HepG2 (cell line): ENCODE data around the gene JAM2. TPM values are rescaled to one million over a fixed set of nuclear protein-coding genes. Genes with fewer than 3 reads are reported as not detected.

Experiments
- CHD2 ChIP-seq: IDR thresholded peaks from 2 replicates; pipeline ENCODE4 v1.6.1; 2011; ENCODE audit warnings: low read depth, low read length, improper control_type of control experiment
- KDM5A ChIP-seq: fragments of 200-600 bp; sonication (generic); IDR thresholded peaks from 2 replicates; pipeline ENCODE4 v1.7.0; 2018; ENCODE audit warnings: antibody characterized with exemption, mild to moderate bottlenecking, low read length, borderline replicate concordance
- LCORL ChIP-seq, 2 experiments: fragments of 450-650 bp in 1 of 2; sonication (generic) in 1 of 2; formaldehyde crosslinking in 1 of 2; IDR thresholded peaks; 2 replicates each; pipeline versions ENCODE4 v1.5.0 to v1.6.1; 2017 to 2020; ENCODE audit warnings: antibody characterized with exemption in 1 of 2, missing genetic modification reagents in 1 of 2
- NFYC ChIP-seq: IDR thresholded peaks from 2 replicates; pipeline ENCODE4 v1.6.1; 2016; ENCODE audit warnings: missing genetic modification reagents, missing compliant biosample characterization
- NR2F2 ChIP-seq: IDR thresholded peaks from 2 replicates; pipeline ENCODE4 v1.6.1; 2012; ENCODE audit warnings: low read depth, inconsistent platforms, borderline replicate concordance
- SIN3B ChIP-seq: fragments of 150-350 bp; IDR thresholded peaks from 2 replicates; pipeline ENCODE4 v1.6.1; 2014; ENCODE audit warnings: low read length
- U2AF2 ChIP-seq: fragments of 200-400 bp; formaldehyde crosslinking; IDR thresholded peaks from 2 replicates; pipeline ENCODE4 v1.6.1; 2017; ENCODE audit warnings: low read depth, mild to moderate bottlenecking, low read length
- ZNF572 ChIP-seq: sonication (generic); formaldehyde crosslinking; IDR thresholded peaks from 2 replicates; pipeline ENCODE4 v1.5.1; 2020; ENCODE audit warnings: mild to moderate bottlenecking, missing genetic modification reagents
- ZNF670 ChIP-seq: sonication (generic); formaldehyde crosslinking; IDR thresholded peaks from 2 replicates; pipeline ENCODE4 v1.8.0; 2022; ENCODE audit warnings: mild to moderate bottlenecking, missing genetic modification reagents, borderline replicate concordance
- ZNF678 ChIP-seq: sonication (generic); formaldehyde crosslinking; IDR thresholded peaks from 2 replicates; pipeline ENCODE4 v1.4.0; 2020; ENCODE audit warnings: mild to moderate bottlenecking, missing genetic modification reagents
- ZNF777 ChIP-seq: sonication (generic); formaldehyde crosslinking; IDR thresholded peaks from 2 replicates; pipeline ENCODE4 v1.4.0; 2020; ENCODE audit warnings: missing genetic modification reagents
- ZSCAN20 ChIP-seq: sonication (generic); formaldehyde crosslinking; IDR thresholded peaks from 2 replicates; pipeline ENCODE4 v1.4.0; 2020; ENCODE audit warnings: missing genetic modification reagents, mild to moderate bottlenecking, borderline replicate concordance
- polyA plus RNA-seq, 8 experiments: library from polyadenylated mRNA; depleted of rRNA in 3 of 8; stranded (reverse) in 7 of 8; unstranded in 1 of 8; fragments of >200 nt; fragmentation: Illumina TruSeq in 4 of 8; extraction: Trizol in 4 of 8; gene quantifications; 2 replicates each; pipeline versions ENCODE4 v1.2.1 to v1.2.3, GENCODE V29; 2011 to 2016; ENCODE audit warnings: low read depth in 4 of 8, missing spikeins in 1 of 8, mixed read lengths in 1 of 8; ENCODE audit not compliant: insufficient read depth in 1 of 8
- total RNA-seq, 5 experiments: library from RNA; depleted of rRNA; stranded (reverse); fragments of >200 nt; fragmentation: Illumina TruSeq; extraction: Trizol; gene quantifications; 2 replicates each; pipeline ENCODE4 v1.2.3, GENCODE V29; 2016; ENCODE audit warnings: low read depth in 1 of 5
- TF ChIP-seq, protein P1 (sequence below): sonication (generic); formaldehyde crosslinking; IDR thresholded peaks from 2 replicates; pipeline ENCODE4 v1.4.0; 2020; ENCODE audit warnings: missing genetic modification reagents, borderline replicate concordance
- TF ChIP-seq, protein P2 (sequence below), 2 experiments: sonication (generic) in 1 of 2; formaldehyde crosslinking in 1 of 2; IDR thresholded peaks; 2 replicates each; pipeline versions ENCODE4 v1.5.1 to v1.6.1; 2011 to 2020; ENCODE audit warnings: borderline replicate concordance in 1 of 2, low read depth in 1 of 2, low read length in 1 of 2, mild to moderate bottlenecking in 1 of 2, missing genetic modification reagents in 1 of 2, moderate library complexity in 1 of 2
- TF ChIP-seq, protein P3 (sequence below): IDR thresholded peaks from 2 replicates; pipeline ENCODE4 v1.6.1; 2016; ENCODE audit warnings: missing compliant biosample characterization, missing genetic modification reagents, borderline replicate concordance
- TF ChIP-seq, protein P4 (sequence below): sonication (generic); formaldehyde crosslinking; IDR thresholded peaks from 2 replicates; pipeline ENCODE4 v1.4.0; 2020; ENCODE audit warnings: mild to moderate bottlenecking, missing genetic modification reagents

Gene JAM2
- total and polyA plus RNA-seq, 2 of the 13 experiments (the other 11 are each of a cell fraction or from before 2014, with no cell fraction given) = 0.07 TPM; not detected in 1

DNA sequence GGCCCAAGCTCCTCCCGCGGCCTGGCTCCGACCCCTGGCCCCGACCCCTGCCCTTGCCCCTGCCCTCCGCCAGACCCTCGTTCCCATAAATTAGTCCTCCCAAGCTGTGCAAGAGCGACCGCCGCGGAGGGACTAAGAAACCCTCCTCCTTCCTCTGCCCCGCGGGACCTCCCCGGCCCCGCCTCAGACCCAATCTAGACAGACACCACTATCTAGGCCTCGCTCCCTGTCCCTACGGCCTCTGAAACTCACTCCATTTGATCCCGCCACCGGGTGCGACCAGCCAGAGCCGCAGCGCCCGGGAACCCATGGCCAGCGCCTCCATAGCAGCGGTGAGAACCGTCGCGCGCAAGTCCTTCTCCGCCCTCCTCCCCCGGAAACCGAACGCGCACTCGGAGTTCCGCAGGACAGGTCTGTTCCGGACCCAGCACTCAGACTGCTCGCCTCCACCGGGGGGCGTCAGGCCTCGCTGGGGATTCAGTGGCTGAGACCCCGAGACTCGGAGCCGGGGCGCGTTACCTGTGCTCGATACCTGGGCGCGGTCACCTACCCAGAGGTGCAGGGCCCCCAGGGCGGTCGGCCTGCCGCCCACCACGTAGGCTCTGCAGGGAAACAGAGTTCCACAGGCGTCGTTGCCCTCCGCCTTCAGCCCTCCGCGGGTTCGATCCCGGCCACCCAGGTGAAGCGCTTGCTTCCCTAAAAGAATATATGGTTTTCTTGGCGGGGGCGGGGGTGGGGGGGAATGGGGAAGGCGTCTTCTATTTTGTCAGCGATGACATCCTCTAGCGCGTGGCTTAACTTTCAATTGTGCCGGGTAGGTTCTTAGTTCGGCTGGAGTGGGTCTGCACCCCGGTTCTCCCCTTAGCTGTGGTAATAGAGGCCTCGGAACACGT, 31.7 kb upstream of the JAM2 start, which contains the start of gene MRPL39 (continued):
- TF ChIP-seq KDM5A (peak; percentile 97), ZNF678 (CRISPR knock-in tag) (no peak), SIN3B (peak; percentile 96), NR2F2 (peak; percentile 47; the same call in 1 of the 2 replicates), NFYC (CRISPR knock-in tag) (0 out of 2 replicates have a peak, but pooled peaks have one; percentile 23), ZNF777 (CRISPR knock-in tag) (peak; percentile 62), CHD2 (peak; percentile 64), ZSCAN20 (CRISPR knock-in tag) (no peak), ZNF670 (CRISPR knock-in tag) (peak; percentile 80; the same call in 1 of the 2 replicates), ZNF572 (CRISPR knock-in tag) (0 out of 2 replicates have a peak, but pooled peaks have one; percentile 49), LCORL (IDR thresholded peaks at IDR 0.05) (no peak), LCORL (CRISPR knock-in tag; IDR thresholded peaks at IDR 0.05) (peak; percentile 35; the same call in 1 of the 2 replicates), U2AF2 (no peak)
- TF ChIP-seq, protein P1, sequence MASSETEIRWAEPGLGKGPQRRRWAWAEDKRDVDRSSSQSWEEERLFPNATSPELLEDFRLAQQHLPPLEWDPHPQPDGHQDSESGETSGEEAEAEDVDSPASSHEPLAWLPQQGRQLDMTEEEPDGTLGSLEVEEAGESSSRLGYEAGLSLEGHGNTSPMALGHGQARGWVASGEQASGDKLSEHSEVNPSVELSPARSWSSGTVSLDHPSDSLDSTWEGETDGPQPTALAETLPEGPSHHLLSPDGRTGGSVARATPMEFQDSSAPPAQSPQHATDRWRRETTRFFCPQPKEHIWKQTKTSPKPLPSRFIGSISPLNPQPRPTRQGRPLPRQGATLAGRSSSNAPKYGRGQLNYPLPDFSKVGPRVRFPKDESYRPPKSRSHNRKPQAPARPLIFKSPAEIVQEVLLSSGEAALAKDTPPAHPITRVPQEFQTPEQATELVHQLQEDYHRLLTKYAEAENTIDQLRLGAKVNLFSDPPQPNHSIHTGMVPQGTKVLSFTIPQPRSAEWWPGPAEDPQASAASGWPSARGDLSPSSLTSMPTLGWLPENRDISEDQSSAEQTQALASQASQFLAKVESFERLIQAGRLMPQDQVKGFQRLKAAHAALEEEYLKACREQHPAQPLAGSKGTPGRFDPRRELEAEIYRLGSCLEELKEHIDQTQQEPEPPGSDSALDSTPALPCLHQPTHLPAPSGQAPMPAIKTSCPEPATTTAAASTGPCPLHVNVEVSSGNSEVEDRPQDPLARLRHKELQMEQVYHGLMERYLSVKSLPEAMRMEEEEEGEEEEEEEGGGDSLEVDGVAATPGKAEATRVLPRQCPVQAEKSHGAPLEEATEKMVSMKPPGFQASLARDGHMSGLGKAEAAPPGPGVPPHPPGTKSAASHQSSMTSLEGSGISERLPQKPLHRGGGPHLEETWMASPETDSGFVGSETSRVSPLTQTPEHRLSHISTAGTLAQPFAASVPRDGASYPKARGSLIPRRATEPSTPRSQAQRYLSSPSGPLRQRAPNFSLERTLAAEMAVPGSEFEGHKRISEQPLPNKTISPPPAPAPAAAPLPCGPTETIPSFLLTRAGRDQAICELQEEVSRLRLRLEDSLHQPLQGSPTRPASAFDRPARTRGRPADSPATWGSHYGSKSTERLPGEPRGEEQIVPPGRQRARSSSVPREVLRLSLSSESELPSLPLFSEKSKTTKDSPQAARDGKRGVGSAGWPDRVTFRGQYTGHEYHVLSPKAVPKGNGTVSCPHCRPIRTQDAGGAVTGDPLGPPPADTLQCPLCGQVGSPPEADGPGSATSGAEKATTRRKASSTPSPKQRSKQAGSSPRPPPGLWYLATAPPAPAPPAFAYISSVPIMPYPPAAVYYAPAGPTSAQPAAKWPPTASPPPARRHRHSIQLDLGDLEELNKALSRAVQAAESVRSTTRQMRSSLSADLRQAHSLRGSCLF (CRISPR knock-in tag) = no peak
- TF ChIP-seq, protein P2, sequence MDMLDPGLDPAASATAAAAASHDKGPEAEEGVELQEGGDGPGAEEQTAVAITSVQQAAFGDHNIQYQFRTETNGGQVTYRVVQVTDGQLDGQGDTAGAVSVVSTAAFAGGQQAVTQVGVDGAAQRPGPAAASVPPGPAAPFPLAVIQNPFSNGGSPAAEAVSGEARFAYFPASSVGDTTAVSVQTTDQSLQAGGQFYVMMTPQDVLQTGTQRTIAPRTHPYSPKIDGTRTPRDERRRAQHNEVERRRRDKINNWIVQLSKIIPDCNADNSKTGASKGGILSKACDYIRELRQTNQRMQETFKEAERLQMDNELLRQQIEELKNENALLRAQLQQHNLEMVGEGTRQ (IDR thresholded peaks at IDR 0.05; ENCODE audit: low read depth, low read length) = no peak
- TF ChIP-seq, protein P2 (CRISPR knock-in tag; IDR thresholded peaks at IDR 0.05; ENCODE audit: borderline replicate concordance) = no peak; the same call in 1 of the 2 replicates
- TF ChIP-seq, protein P3, sequence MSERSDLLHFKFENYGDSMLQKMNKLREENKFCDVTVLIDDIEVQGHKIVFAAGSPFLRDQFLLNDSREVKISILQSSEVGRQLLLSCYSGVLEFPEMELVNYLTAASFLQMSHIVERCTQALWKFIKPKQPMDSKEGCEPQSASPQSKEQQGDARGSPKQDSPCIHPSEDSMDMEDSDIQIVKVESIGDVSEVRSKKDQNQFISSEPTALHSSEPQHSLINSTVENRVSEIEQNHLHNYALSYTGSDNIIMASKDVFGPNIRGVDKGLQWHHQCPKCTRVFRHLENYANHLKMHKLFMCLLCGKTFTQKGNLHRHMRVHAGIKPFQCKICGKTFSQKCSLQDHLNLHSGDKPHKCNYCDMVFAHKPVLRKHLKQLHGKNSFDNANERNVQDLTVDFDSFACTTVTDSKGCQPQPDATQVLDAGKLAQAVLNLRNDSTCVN (CRISPR knock-in tag) = peak; percentile 90
- TF ChIP-seq, protein P4, sequence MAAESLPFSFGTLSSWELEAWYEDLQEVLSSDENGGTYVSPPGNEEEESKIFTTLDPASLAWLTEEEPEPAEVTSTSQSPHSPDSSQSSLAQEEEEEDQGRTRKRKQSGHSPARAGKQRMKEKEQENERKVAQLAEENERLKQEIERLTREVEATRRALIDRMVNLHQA (CRISPR knock-in tag) = no peak
